GM12865 (cell line): Measurements from ENCODE around the gene COL6A1.
"Not testable (repeated sequence)": the region's sequence is repeated elsewhere in the genome, so short reads cannot be mapped to it uniquely, and the experiment has no call there.

ENCODE experiments used
- DNase-seq: peaks from one replicate; pipeline ENCODE4 v3.0.0; 2010; ENCODE audit warnings: low read depth
- H3K4me3 ChIP-seq: 2 replicates; pipeline ENCODE4 v1.5.1; 2011; ENCODE audit warnings: mild to moderate bottlenecking, low read depth, low read length, control low read depth
- TF ChIP-seq, protein P1 (sequence below): IDR thresholded peaks from 2 replicates; pipeline ENCODE4 v1.5.1; 2011; ENCODE audit warnings: low read length, control low read depth, low read depth, inconsistent platforms; ENCODE audit not compliant: insufficient read depth; ENCODE audit errors: missing control alignments

COL6A1 gene

DNA sequence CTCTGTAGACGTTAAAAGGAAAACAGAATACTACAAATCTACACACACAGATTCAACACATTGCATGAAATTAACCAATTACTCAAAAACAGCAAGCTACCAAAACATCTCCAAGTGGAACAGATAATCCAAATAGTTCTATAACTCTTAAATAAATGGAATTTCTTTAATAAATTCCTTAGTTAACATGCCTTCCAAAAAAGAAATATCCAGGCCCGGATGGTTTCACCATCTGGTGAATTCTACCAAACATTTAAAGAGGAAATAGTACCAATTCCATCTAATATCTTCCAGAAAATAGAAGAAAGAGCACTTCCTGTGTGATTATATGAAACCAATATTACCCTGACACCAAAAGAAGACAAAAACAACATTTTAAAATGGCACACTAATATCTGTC lies 63.6 kb downstream of the COL6A1 start:
- DNase-seq: no peak
- TF ChIP-seq, protein P1, sequence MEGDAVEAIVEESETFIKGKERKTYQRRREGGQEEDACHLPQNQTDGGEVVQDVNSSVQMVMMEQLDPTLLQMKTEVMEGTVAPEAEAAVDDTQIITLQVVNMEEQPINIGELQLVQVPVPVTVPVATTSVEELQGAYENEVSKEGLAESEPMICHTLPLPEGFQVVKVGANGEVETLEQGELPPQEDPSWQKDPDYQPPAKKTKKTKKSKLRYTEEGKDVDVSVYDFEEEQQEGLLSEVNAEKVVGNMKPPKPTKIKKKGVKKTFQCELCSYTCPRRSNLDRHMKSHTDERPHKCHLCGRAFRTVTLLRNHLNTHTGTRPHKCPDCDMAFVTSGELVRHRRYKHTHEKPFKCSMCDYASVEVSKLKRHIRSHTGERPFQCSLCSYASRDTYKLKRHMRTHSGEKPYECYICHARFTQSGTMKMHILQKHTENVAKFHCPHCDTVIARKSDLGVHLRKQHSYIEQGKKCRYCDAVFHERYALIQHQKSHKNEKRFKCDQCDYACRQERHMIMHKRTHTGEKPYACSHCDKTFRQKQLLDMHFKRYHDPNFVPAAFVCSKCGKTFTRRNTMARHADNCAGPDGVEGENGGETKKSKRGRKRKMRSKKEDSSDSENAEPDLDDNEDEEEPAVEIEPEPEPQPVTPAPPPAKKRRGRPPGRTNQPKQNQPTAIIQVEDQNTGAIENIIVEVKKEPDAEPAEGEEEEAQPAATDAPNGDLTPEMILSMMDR: no peak
- no peak overlapping the region for H3K4me3 ChIP-seq

GRCh38 chr21:46046471-46046870 lies 64.9 kb downstream of the COL6A1 start:
- no peak overlapping the region for H3K4me3 ChIP-seq
- TF ChIP-seq, protein P1: no peak
- no peak for DNase-seq

- not testable (repeated sequence) for H3K4me3 ChIP-seq, DNase-seq
Observed at GRCh38 chr21:46046906-46047305, 65.3 kb downstream of the COL6A1 start.

- no peak overlapping the region for H3K4me3 ChIP-seq
- TF ChIP-seq, protein P1: no peak
- DNase-seq: no peak
Observed at GRCh38 chr21:46048926-46049889, 67.6 kb downstream of the COL6A1 start.

DNA sequence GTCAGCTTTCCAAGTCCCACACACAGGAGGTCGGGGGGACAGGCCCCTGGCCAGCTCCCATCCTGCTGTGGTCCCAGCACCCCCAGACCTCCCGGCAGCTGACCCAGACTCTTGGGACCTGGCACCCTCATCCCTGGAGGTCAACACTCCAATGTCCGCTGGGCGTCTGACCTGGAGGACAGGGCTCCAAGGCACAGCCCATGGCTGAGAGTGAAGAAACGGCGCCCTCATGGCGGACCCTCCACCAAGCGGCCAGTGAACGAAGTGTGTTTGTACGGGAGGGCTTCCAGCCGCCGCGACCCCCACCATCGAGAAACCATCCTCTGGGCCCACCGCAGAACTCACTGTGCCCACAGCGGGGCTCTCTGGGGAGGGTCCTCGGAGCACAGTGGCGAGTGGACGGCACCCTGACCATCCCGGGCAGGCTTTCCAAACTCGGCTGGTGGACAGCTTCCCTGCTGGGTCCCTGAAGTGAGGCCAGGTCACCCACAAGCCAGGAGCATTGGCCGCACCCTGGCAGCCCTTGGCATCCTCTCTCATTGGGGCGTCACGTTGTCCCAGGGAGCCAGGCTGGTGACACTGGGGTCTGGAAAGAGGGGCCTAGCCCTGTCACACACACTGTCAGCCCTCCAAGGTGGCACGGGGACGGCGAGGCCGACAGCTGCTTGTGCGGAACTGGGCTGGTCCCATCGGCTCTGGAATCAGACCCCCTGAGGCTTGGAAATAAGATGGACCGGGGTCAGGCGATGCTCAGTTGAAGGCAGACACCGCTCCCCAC lies 68.5 kb downstream of the COL6A1 start:
- TF ChIP-seq, protein P1: no peak
- H3K4me3 ChIP-seq: no peak overlapping the region
- no peak for DNase-seq

DNA sequence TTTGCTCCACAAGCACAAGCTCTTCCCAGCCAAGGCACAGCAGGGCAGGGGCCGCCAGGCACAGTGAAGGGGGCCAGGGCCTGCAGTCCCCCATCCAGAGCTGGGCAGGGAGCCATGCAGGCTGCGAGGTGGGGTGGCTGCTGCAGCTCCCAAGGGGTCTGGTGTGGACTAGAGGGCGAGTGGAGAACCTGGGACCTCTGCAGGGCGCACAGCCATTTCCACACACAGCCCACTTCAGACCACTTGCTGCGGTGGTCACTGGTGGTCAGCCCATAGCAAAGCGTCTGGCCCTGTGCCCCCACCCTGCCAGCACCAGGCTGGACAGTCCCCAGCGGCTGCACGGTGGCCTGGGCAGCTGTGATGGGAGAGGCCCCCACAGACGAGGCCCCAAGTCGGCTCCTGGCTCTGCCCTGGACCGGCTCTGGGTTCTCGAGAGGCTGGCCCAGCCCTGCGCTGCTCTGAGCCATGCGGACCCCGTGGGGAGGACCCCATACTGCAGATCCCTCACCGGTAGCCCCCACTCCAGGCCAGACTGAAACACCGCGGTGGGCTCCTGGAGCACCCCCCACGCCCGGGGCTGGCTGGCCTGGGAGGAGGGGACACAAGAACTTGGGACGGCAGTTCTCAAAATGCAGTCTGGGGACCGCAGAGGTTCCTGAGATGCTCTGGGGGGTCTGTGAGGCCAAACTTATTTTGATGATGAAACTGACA lies 69.3 kb downstream of the COL6A1 start:
- H3K4me3 ChIP-seq: no peak overlapping the region
- no peak for DNase-seq
- TF ChIP-seq, protein P1: no peak

DNA sequence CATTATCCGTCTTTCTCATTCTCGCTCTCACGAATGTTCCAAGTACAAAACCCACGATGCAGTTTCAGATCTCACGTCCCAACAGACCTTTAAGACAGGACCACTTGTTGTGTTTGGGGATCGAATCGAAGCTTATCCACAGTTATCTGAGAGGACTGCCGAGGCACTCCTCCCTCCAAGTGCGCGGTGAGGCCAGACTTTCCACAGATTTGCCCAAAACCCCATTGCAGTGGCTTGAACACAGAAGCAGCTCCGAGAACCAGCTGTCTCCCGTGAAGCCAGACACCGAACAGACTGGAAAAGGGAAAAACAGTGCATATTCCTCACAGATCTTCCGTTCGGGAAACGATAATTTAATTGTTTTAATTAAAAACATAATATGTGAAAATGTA lies 69.8 kb downstream of the COL6A1 start:
- DNase-seq: no peak
- TF ChIP-seq, protein P1: no peak
- no peak overlapping the region for H3K4me3 ChIP-seq
